Gastrocnemius medialis (tissue), 4 donors: ENCODE measurements around the gene XCL1.

Source experiments
- CTCF ChIP-seq, 5 experiments: fragments of 450-650 bp in 3 of 5; fragments of 200-600 bp in 2 of 5; sonication (generic) in 2 of 5; IDR thresholded peaks in 4 of 5; conservative IDR thresholded peaks in 1 of 5; 1 replicate in 4 of 5; 2 replicates in 1 of 5; pipeline ENCODE4 v1.5.1; 2016 to 2019; ENCODE audit warnings: antibody characterized with exemption in 5 of 5, mild to moderate bottlenecking in 3 of 5, moderate library complexity in 3 of 5
- POLR2A ChIP-seq, 2 donors: fragments of 450-650 bp; IDR thresholded peaks; one replicate each; pipeline ENCODE4 v1.6.1; 2017; ENCODE audit warnings: antibody characterized with exemption in 2 of 2, mild to moderate bottlenecking in 2 of 2, moderate library complexity in 2 of 2

GRCh38 chr1:168550971-168551370 lies 25.4 kb upstream of the XCL1 start:
- TF ChIP-seq CTCF (IDR thresholded peaks at IDR 0.05 in 4 of 5, conservative IDR thresholded peaks at IDR 0.05 in 1 of 5) = no peak
- TF ChIP-seq POLR2A (IDR thresholded peaks at IDR 0.05) = no peak
